Measurements from ENCODE around the gene GAREM1.

DNA sequence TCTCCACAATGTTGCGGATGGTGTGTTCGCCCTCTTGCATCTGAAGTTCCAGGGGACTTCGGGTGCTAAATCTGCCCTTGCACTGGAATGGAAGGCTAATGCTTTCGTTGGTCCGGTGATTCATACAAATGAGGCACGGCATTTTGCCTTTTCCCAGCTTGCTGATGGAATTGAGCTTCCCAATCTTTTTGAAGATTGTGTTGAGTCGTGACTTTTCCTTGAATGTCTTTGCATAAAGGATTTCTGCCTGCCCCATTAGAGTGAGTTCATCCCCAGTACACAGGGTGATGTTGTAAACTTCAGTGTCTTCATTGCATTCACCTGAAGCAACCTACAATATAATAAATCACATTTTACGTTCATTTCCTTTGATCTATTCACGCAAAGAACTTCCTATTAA, 182.8 kb downstream of the GAREM1 start:
- TF ChIP-seq BRCA1 (IDR thresholded peaks at IDR 0.05; ENCODE audit: low read depth, low read length): no peak
- TF ChIP-seq SUZ12 (IDR thresholded peaks at IDR 0.05; ENCODE audit: low read length): no peak
- no peak for TF ChIP-seq RFX5 (IDR thresholded peaks at IDR 0.05; ENCODE audit: borderline replicate concordance, low read depth, low read length)
- no peak for TF ChIP-seq POLR2AphosphoS5 (IDR thresholded peaks at IDR 0.05; ENCODE audit: low read depth, low read length)
- TF ChIP-seq, protein P1, sequence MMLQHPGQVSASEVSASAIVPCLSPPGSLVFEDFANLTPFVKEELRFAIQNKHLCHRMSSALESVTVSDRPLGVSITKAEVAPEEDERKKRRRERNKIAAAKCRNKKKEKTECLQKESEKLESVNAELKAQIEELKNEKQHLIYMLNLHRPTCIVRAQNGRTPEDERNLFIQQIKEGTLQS (IDR thresholded peaks at IDR 0.05; ENCODE audit: insufficient read depth, low read depth, low read length): no peak
- TF ChIP-seq RXRA (IDR thresholded peaks at IDR 0.05; ENCODE audit: insufficient read depth, low read depth, low read length): no peak
- TF ChIP-seq, protein P2, sequence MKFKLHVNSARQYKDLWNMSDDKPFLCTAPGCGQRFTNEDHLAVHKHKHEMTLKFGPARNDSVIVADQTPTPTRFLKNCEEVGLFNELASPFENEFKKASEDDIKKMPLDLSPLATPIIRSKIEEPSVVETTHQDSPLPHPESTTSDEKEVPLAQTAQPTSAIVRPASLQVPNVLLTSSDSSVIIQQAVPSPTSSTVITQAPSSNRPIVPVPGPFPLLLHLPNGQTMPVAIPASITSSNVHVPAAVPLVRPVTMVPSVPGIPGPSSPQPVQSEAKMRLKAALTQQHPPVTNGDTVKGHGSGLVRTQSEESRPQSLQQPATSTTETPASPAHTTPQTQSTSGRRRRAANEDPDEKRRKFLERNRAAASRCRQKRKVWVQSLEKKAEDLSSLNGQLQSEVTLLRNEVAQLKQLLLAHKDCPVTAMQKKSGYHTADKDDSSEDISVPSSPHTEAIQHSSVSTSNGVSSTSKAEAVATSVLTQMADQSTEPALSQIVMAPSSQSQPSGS (IDR thresholded peaks at IDR 0.05; ENCODE audit: low read length): no peak
- no peak for TF ChIP-seq POLR2A (IDR thresholded peaks at IDR 0.05; ENCODE audit: control extremely low read depth in 1 of 2, low read depth in 2 of 2, low read length in 2 of 2)
- TF ChIP-seq, protein P3, sequence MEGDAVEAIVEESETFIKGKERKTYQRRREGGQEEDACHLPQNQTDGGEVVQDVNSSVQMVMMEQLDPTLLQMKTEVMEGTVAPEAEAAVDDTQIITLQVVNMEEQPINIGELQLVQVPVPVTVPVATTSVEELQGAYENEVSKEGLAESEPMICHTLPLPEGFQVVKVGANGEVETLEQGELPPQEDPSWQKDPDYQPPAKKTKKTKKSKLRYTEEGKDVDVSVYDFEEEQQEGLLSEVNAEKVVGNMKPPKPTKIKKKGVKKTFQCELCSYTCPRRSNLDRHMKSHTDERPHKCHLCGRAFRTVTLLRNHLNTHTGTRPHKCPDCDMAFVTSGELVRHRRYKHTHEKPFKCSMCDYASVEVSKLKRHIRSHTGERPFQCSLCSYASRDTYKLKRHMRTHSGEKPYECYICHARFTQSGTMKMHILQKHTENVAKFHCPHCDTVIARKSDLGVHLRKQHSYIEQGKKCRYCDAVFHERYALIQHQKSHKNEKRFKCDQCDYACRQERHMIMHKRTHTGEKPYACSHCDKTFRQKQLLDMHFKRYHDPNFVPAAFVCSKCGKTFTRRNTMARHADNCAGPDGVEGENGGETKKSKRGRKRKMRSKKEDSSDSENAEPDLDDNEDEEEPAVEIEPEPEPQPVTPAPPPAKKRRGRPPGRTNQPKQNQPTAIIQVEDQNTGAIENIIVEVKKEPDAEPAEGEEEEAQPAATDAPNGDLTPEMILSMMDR (IDR thresholded peaks at IDR 0.05; ENCODE audit: control extremely low read depth in 1 of 3, insufficient read depth in 1 of 3, low read depth in 1 of 3, low read length in 3 of 3): no peak
- no peak for TF ChIP-seq EZH2 (IDR thresholded peaks at IDR 0.05; ENCODE audit: low read depth, low read length, severe bottlenecking)
- no peak for TF ChIP-seq SP2 (IDR thresholded peaks at IDR 0.05; ENCODE audit: low read length)
- no peak for TF ChIP-seq KDM5A (IDR thresholded peaks at IDR 0.05; ENCODE audit: low read length)
- no peak for TF ChIP-seq TAF1 (IDR thresholded peaks at IDR 0.05; ENCODE audit: low read depth, low read length)
- TF ChIP-seq SP1 (IDR thresholded peaks at IDR 0.05; ENCODE audit: low read depth, low read length): no peak

Measured in H1 (cell line).